Midbrain (tissue), 1 donor: ENCODE data around the gene MUC4.
"Not testable (repeated sequence)": the region's sequence is repeated elsewhere in the genome, so short reads cannot be mapped to it uniquely, and the experiment has no call there.

Source experiments
- DNase-seq: peaks from one replicate; lab custom pipeline; 2025; lab: John Stamatoyannopoulos, UW

MUC4 gene

GRCh38 chr3:195781236-195781635 lies 30.5 kb downstream of the MUC4 start:
- DNase-seq, result not testable (repeated sequence)

DNA sequence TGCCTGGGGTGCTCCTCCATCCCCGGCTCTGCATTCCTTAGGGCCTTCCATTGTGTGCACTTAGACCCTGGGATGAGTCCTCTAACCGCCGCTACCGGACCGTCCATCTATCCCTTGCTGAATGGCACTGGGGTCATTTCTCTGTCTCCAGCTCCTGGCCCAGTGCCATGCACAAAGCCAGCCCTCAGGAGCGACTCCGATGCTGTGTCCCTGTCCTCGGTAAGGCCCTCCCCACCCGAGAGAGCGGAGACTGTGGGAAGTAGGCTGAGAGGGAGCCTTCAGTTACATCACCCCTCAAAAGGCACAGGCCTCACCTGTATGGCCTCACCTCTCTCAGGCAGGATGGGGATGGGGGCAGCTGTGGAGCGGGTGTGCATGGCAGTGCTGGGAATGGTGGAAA lies 33.8 kb downstream of the MUC4 start:
- no peak for DNase-seq

DNA sequence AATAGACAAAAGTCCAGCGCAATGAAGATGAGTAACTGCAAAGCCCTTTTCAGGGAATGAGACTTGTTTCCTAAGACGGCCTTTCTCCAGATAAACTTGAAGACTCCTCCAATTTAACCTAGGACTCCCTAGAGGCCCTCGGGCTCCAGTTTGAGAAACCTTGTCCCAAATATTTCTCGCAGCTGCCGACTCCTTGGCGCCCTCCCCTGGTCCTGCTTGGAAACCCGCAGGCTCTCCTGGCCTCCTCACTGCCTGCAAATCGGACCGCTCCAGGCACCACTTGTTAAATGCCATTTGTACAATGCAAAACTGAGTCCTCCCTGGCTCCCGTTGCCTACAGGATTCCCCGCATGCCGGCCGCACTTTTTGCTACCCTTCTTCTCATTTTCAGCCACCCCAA lies 36.8 kb downstream of the MUC4 start:
- DNase-seq, result peak; percentile 4

DNA sequence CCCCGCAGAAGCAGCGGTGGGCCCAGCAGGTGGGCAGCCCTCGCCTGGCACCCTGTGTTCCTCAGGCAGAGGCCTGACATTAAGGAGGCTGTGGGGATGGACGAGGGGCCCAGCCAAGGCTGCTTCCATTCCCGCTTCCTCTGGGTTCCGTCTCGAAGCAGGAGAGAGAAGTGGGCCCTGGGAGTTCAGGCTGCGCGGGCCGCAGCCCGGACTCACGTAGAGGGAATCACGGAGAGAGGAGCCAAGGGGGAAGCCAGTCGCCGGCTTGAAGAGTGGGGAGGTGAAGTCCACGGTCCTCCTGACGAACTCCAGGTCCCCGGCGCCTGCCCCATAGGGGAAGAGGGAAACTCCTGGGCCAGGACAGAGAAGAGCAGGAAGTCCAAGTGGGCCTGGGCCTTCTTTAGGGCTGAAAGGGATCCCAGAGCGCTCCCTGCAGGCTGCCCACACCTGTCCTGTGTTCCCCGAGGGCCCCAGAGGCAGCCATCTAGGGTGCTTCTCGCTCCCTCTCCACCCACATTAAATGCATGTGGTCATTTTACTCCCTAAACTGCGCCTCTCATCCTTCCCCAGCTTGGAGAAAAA lies 37.7 kb downstream of the MUC4 start:
- DNase-seq, result no peak

DNA sequence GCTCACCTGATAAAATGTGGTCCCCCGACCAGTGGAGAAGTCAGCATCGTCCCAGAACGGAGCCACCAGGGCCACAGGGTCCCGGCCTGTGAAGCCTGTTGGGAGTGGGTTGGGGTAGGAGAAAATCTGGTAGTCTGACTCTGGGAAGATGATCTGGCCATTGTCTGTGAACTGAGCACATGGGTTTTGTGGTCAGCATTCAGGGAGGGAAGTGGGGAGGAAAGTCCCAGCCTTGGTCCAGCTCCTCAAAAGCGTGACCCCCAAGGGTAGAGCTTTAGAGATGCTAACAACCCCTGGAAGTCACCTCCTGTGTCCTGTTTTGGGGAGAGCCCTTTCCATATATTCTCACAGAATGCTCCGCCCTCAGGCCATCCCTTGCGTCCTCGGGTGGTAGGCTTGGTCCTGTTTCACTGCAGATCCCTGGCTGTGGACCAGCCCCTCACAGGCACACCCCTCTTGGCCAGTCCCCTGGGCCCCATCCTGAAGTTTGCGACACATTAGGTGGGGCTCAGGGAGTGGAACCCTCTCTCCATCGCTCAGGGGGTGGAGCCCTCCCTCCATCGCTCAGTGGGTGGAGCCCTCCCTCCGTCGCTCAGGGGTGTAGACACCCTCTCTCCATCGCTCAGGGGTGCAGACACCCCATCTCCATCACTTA lies 40.0 kb downstream of the MUC4 start:
- no peak for DNase-seq

DNA sequence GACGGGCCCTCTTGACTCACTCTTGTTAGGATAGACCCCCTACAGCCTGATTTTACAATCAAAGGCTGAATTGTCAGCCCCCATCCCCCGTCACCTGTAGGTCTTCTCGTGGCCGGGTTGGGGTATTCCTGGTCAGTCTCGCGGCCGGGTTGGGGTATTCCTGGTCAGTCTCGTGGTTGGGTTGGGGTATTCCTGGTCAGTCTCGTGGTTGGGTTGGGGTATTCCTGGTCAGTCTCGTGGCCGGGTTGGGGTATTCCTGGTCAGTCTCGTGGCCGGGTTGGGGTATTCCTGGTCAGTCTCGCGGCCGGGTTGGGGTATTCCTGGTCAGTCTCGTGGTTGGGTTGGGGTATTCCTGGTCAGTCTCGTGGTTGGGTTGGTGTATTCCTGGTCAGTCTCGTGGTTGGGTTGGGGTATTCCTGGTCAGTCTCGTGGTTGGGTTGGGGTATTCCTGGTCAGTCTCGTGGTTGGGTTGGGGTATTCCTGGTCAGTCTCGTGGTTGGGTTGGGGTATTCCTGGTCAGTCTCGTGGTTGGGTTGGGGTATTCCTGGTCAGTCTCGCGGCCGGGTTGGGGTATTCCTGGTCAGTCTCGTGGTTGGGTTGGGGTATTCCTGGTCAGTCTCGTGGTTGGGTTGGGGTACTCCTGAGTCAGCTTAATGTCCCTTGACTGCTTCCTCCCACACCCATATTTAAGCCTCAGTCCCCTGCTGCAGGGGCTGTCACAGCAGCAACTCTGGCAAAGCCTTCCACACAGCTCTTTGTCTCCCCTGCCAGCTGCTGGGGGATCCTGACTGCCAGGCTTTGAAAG lies 40.7 kb downstream of the MUC4 start:
- DNase-seq, result not testable (repeated sequence)

GRCh38 chr3:195770081-195770840 lies 41.5 kb downstream of the MUC4 start:
- no peak for DNase-seq

GRCh38 chr3:195769551-195769950 lies 42.2 kb downstream of the MUC4 start:
- no peak for DNase-seq

- no peak for DNase-seq
These were observed 42.9 kb downstream of the MUC4 start for GRCh38 chr3:195768831-195769303.

GRCh38 chr3:195768414-195768813 lies 43.3 kb downstream of the MUC4 start:
- DNase-seq, result no peak

- no peak for DNase-seq
These were observed 43.9 kb downstream of the MUC4 start for GRCh38 chr3:195767792-195768191.

- no peak for DNase-seq
These were observed 45.1 kb downstream of the MUC4 start for GRCh38 chr3:195766671-195767070.

GRCh38 chr3:195764961-195765706 lies 46.6 kb downstream of the MUC4 start:
- no peak for DNase-seq

GRCh38 chr3:195763843-195764825 lies 47.6 kb downstream of the MUC4 start:
- DNase-seq, result no peak

- DNase-seq, result no peak
These were observed 48.5 kb downstream of the MUC4 start for GRCh38 chr3:195763076-195763830.

DNA sequence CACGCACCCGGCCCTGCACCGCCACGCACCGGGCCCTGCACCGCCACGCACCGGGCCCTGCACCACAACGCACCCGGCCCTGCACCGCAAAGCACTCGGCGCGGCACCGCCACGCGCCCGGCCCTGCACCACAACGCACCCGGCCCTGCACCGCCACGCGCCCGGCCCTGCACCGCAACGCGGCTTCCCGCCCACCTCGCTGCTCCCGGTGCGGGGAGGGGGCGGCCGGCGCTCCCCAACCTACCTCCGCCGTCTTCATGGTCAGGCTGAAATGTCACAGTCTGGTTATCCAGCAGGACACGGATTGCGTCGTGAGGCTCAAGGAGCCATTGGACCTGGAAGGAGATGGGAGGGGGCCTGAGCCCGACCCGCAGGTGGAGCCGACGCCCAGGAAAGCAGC lies 49.1 kb downstream of the MUC4 start:
- no peak for DNase-seq

GRCh38 chr3:195762249-195762585 lies 49.5 kb downstream of the MUC4 start:
- DNase-seq, result no peak

DNA sequence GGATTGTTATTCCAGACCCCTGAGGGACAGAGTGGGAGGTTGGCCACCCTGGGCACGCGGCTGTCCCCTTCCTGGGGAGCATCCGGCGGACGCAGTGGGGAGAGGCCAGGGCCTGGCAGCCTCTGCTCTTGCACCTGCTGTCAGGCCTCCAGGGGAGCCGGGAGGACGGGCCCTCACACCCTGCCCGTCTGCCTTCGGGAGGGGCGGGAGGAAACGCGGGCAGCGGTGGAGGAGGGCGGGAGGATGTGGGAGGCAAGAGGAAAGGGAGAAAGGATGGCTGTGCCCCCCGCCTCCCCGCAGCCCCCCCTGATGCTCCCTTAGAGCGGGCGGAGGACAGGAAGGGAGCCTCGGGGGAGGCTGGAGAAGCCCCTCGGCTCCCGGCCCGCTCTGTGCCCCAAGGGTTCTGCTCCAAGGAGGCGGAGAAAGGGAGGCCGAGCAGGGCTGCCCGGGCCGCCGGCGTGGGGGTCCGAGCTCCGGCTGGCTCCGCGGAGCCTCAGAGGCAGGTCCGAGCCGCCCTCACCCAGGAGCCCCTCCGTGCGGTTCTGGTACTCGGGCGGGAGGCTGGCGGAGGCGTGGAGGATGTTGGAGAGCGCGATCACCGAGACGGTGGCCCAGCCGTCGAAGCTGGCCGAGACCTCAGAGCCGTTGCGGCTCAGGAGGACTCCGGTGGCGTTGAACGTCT lies 50.0 kb downstream of the MUC4 start:
- DNase-seq, result no peak

DNA sequence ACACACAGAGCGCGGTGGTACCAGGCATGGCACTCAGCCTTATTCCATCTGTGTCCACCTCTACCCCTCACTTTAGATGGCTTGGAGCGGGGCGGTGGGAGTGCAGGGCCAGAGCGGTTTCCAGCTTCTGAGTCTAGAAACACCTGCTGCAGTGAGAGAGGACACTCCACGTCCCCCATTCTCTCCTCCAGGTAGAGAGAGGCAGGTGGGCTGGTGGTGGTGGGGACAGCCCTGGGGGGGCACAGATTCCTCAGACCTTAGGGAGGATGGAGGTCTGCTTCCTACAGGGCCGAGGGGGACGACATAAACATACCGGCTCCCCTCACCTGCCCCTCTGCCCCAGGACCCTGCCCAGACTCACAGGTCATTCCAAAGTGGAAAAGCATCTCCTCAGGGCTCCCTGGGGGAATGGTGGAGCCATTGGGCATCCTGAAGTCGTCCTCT lies 50.6 kb downstream of the MUC4 start:
- DNase-seq, result no peak
